ENCODE measurements around the gene GPSM3. TPM values are rescaled to one million over a fixed set of nuclear protein-coding genes. Genes with fewer than 3 reads are reported as not detected.

Gene GPSM3
- total RNA-seq, 1 donor from 2014 or later = 19.4 TPM

DNA sequence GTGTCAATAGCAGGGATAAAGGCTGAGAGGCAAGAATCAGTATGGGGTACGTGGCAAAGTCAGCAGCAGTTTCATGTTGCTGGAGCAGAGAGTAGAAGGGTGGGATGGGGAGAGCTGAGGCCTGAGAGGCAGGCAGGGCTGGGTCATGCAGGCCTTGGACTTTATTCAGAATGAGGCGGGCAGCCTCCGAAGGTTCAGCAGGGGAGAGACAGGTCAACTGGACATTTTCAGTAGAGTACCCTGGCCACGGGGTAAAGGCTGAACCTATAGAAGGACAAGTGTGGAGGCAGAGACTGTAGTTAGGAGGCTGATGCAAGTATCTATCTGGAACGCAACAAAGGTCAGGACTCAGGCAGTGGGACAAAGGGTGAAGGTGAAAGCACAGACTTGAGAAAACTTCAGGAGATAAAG, 17.8 kb upstream of the GPSM3 start:
- no peaks in the 10 kb centered on the region for H3K9me3 ChIP-seq
- H3K27me3 ChIP-seq = no peaks in the 10 kb centered on the region
- no peak for DNase-seq (ENCODE audit: low spot score in 2 of 2)
- no peak overlapping the region for H3K27ac ChIP-seq
- intact Hi-C loops (cut with DNase I) = no loop called here
- no peaks in the 10 kb centered on the region for H3K4me1 ChIP-seq
- no peaks in the 10 kb centered on the region for H3K36me3 ChIP-seq
- TF ChIP-seq, protein P1, sequence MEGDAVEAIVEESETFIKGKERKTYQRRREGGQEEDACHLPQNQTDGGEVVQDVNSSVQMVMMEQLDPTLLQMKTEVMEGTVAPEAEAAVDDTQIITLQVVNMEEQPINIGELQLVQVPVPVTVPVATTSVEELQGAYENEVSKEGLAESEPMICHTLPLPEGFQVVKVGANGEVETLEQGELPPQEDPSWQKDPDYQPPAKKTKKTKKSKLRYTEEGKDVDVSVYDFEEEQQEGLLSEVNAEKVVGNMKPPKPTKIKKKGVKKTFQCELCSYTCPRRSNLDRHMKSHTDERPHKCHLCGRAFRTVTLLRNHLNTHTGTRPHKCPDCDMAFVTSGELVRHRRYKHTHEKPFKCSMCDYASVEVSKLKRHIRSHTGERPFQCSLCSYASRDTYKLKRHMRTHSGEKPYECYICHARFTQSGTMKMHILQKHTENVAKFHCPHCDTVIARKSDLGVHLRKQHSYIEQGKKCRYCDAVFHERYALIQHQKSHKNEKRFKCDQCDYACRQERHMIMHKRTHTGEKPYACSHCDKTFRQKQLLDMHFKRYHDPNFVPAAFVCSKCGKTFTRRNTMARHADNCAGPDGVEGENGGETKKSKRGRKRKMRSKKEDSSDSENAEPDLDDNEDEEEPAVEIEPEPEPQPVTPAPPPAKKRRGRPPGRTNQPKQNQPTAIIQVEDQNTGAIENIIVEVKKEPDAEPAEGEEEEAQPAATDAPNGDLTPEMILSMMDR (IDR thresholded peaks at IDR 0.05) = no peak
- no peak overlapping the region for H3K4me3 ChIP-seq

DNA sequence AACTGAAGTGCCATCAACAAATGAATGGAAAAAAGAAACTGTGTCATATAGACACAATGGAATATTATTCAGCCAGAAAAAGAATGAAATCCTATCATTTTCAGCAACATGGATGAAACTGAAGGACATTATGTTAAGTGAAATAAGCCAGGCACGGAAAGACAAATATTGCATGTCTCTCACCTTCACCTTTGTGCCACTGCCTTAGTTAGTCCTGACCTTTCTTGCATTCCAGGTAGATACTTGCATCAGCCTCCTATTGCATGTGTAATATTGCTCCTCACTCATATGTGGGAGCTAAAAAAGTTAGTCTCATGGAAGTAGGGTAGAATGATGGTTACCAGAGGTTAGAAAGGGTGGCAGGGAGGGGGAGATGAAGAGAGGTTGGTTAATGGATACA, 16.6 kb upstream of the GPSM3 start:
- Histone ChIP-seq H3K27me3 (no peaks in the 10 kb centered on the region), H3K36me3 (no peaks in the 10 kb centered on the region), H3K9me3 (no peaks in the 10 kb centered on the region), H3K4me3 (no peak overlapping the region), H3K4me1 (no peaks in the 10 kb centered on the region), H3K27ac (no peak overlapping the region)
- TF ChIP-seq, protein P1 (IDR thresholded peaks at IDR 0.05) = no peak
- intact Hi-C loops (cut with DNase I) = no loop called here
- DNase-seq (ENCODE audit: low spot score in 2 of 2) = no peak

DNA sequence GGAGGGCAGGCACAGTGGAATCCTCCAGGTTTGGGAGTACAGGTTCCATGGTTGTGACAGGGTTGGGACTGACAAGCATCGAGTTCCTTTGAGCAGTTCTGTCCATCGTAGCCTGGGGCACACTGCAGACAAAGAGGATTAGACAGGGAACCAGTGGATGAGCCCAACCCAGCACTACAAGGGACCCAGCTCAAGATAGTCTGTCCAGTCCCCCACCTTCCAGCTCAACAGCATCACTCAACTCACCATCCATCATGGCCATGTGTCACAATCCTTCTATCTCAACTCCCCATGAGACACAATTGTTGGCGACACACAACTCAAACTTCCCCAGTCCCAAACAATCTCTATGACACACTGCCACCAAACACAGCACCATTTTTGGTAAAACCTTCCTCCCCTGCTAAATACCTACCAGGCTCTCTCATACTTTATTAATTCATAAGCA, 11.8 kb upstream of the GPSM3 start:
- no peak overlapping the region for H3K27ac ChIP-seq

DNA sequence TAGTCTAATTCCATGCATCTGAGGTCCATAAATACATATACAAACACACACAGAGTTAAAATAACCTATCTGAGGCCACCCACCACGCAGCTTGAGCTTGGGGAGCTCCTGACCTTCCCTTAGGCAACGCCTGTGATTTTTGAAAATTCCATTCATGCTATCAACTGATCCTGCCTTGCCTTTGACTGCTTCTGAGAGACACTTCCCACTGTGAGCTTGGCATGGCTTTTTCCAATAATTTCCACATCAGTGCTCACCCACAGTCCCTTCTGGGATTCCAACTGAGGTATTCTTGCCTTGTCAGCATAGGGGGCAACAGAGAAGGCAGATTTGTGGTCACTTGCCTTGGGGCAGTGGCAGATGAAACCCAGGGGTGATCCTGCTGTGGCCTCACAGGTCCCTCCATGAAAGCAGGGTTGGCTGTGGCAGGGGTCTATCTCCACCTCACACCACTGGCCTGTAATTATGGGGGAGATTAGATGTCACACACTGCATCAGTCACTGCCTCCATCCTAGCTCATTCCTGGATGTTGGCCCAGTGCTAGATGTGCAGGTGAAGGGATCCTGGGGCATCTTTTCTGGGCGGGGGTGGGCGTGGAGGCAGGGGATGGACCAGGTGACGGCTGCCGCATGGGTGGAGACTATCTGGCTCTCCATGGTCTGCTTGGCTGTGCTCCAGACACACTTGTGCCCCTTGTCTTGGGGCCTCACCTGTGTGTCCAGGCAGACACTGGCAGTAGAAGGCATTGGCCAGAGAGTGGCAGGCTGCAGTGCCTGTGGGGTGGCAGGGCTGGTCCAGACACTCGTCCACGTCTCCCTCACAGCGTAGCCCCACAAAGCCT, 11.2 kb upstream of the GPSM3 start:
- intact Hi-C loops (cut with DNase I) = no loop called here
- DNase-seq (ENCODE audit: low spot score in 2 of 2) = no peak

More for the DNA sequence above, 11.8 kb upstream of the GPSM3 start:
- TF ChIP-seq, protein P1 (IDR thresholded peaks at IDR 0.05) = no peak
- no peaks in the 10 kb centered on the region for H3K27me3 ChIP-seq
- no peak for DNase-seq (ENCODE audit: low spot score in 2 of 2)
- no peak overlapping the region for H3K4me3 ChIP-seq
- no peaks in the 10 kb centered on the region for H3K9me3 ChIP-seq
- intact Hi-C loops (cut with DNase I) = no loop called here
- no peaks in the 10 kb centered on the region for H3K36me3 ChIP-seq
- no peaks in the 10 kb centered on the region for H3K4me1 ChIP-seq

DNA sequence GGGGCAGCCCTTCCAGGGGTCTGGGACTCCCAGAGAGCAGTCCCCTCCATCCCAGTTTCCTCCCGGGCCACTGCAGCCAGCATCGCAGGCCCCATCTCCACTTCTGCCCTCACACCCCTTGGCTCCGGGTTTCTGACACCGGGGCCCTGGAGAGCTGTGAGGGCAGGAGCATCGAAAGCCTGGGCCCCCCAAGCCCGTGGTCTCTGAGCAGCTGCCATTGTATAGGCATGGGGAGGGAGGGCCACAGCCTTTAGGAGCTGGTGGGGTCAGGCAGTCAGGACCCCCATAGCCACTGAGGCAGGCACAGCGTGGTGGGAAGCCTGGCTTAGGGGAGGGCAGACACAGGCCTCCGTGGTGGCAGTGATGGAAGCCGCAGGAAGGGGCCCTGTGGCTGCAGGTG, 9.7 kb upstream of the GPSM3 start:
- Histone ChIP-seq H3K9me3 (no peaks in the 10 kb centered on the region), H3K36me3 (no peaks in the 10 kb centered on the region), H3K27ac (no peak overlapping the region), H3K4me1 (peaks cover 0 to 1% of the 10 kb centered on the region in 2 donors), H3K4me3 (no peak overlapping the region), H3K27me3 (no peaks in the 10 kb centered on the region)
- DNase-seq (ENCODE audit: low spot score in 2 of 2) = no peak
- TF ChIP-seq, protein P1 (IDR thresholded peaks at IDR 0.05) = no peak
- intact Hi-C loops (cut with DNase I) = no loop called here

More for the DNA sequence above, 11.2 kb upstream of the GPSM3 start:
- TF ChIP-seq, protein P1 (IDR thresholded peaks at IDR 0.05) = no peak
- Histone ChIP-seq H3K4me1 (no peaks in the 10 kb centered on the region), H3K27me3 (no peaks in the 10 kb centered on the region), H3K36me3 (no peaks in the 10 kb centered on the region), H3K27ac (no peak overlapping the region), H3K4me3 (no peak overlapping the region), H3K9me3 (no peaks in the 10 kb centered on the region)
